HL-60 (cell line): ENCODE results near the gene ZNF41.

ENCODE experiments used
- DNase-seq, 2 experiments: peaks; one replicate each; pipeline ENCODE4 v3.0.0-alpha.2; 2010 to 2020; ENCODE audit warnings: low read depth in 1 of 2, low spot score in 1 of 2
- H3K27ac ChIP-seq: fragments of 250-450 bp; sonication (Bioruptor Pico); replicated peaks from 2 replicates; pipeline ENCODE4 v1.5.1; 2020; ENCODE audit warnings: mild to moderate bottlenecking, moderate library complexity
- H3K27me3 ChIP-seq: fragments of 250-450 bp; sonication (Bioruptor Pico); 2 replicates; pipeline ENCODE4 v1.5.1; 2021; ENCODE audit warnings: mild to moderate bottlenecking, moderate library complexity; ENCODE audit not compliant: insufficient read depth, poor library complexity, severe bottlenecking
- H3K4me3 ChIP-seq: replicated peaks from 2 replicates; pipeline ENCODE4 v1.5.1; 2011; ENCODE audit warnings: mild to moderate bottlenecking, control low read depth, low read length; ENCODE audit not compliant: insufficient read depth
- CTCF ChIP-seq: IDR thresholded peaks from one replicate; pipeline ENCODE4 v1.5.1; 2011; ENCODE audit warnings: low read length, control low read depth, inconsistent platforms; ENCODE audit not compliant: insufficient read depth
- GABPA ChIP-seq: IDR thresholded peaks from 2 replicates; pipeline ENCODE4 v1.6.1; 2012; ENCODE audit warnings: low read depth
- POLR2AphosphoS5 ChIP-seq: IDR thresholded peaks from 2 replicates; pipeline ENCODE4 v1.6.1; 2012; ENCODE audit warnings: low read depth
- REST ChIP-seq: IDR thresholded peaks from 2 replicates; pipeline ENCODE4 v1.6.1; 2012; ENCODE audit warnings: low read depth; ENCODE audit not compliant: insufficient replicate concordance
- SPI1 ChIP-seq: IDR thresholded peaks from 2 replicates; pipeline ENCODE4 v1.6.1; 2012; ENCODE audit warnings: low read depth, mild to moderate bottlenecking, borderline replicate concordance

Gene ZNF41

GRCh38 chrX:47467106-47467505 is 15.9 kb downstream of the ZNF41 start:
- no peak overlapping the region for H3K27ac ChIP-seq
- TF ChIP-seq POLR2AphosphoS5 (no peak), GABPA (no peak), CTCF (no peak), SPI1 (no peak), REST (no peak)
- H3K4me3 ChIP-seq, result no peak overlapping the region
- DNase-seq, result no peak
- no peaks in the 10 kb centered on the region for H3K27me3 ChIP-seq

- Histone ChIP-seq H3K27me3 (no peaks in the 10 kb centered on the region), H3K27ac (no peak overlapping the region), H3K4me3 (no peak overlapping the region)
- DNase-seq, result no peak
- TF ChIP-seq REST (no peak), SPI1 (no peak), CTCF (no peak), POLR2AphosphoS5 (no peak), GABPA (no peak)
Measured at GRCh38 chrX:47460561-47460960, 22.5 kb downstream of the ZNF41 start.

- H3K27ac ChIP-seq, result no peak overlapping the region
Measured at GRCh38 chrX:47458528-47458927, 24.5 kb downstream of the ZNF41 start.

More at GRCh38 chrX:47458528-47458927, 24.5 kb downstream of the ZNF41 start:
- H3K4me3 ChIP-seq, result no peak overlapping the region
- TF ChIP-seq POLR2AphosphoS5 (no peak), SPI1 (no peak), CTCF (no peak), GABPA (no peak)
- no peaks in the 10 kb centered on the region for H3K27me3 ChIP-seq
- DNase-seq, result no peak
